CD14-positive monocyte (primary cell): Measurements from ENCODE around the gene ATMIN. TPM values are rescaled to one million over a fixed set of nuclear protein-coding genes. Genes with fewer than 3 reads are reported as not detected.

Experiments used
- DNase-seq, 3 donors: peaks; one replicate each; pipeline ENCODE4 v3.0.0-alpha.2; 2011 to 2022
- H2AFZ ChIP-seq: 2 replicates; pipeline ENCODE4 v1.6.0; 2012; ENCODE audit warnings: mild to moderate bottlenecking, low read depth, low read length, inconsistent platforms; ENCODE audit not compliant: insufficient read depth, poor library complexity, severe bottlenecking
- H3K27ac ChIP-seq, 2 donors: 1 replicate in 1 of 2; 2 replicates in 1 of 2; pipeline ENCODE4 v1.5.1; 2012 to 2013; ENCODE audit warnings: low read length in 2 of 2, control low read depth in 1 of 2, inconsistent platforms in 1 of 2, low read depth in 1 of 2, mild to moderate bottlenecking in 1 of 2
- H3K27me3 ChIP-seq, 2 donors: one replicate each; pipeline versions ENCODE4 v1.6.0 to v1.6.1; 2011 to 2013; ENCODE audit warnings: low read length in 2 of 2; ENCODE audit not compliant: control insufficient read depth in 2 of 2, insufficient read depth in 2 of 2
- H3K36me3 ChIP-seq, 2 donors: replicated peaks in 1 of 2; 1 replicate in 1 of 2; 2 replicates in 1 of 2; pipeline versions ENCODE4 v1.5.1 to v1.6.1; 2012 to 2013; ENCODE audit warnings: low read length in 2 of 2, control low read depth in 1 of 2, inconsistent platforms in 1 of 2, mild to moderate bottlenecking in 1 of 2; ENCODE audit not compliant: insufficient read depth in 2 of 2, control insufficient read depth in 1 of 2
- H3K4me1 ChIP-seq, 2 donors: 1 replicate in 1 of 2; 2 replicates in 1 of 2; pipeline versions ENCODE4 v1.5.1 to v1.6.1; 2012 to 2013; ENCODE audit warnings: low read length in 2 of 2, control low read depth in 1 of 2, inconsistent platforms in 1 of 2, mild to moderate bottlenecking in 1 of 2, moderate library complexity in 1 of 2; ENCODE audit not compliant: insufficient read depth in 2 of 2, control insufficient read depth in 1 of 2
- H3K4me2 ChIP-seq: replicated peaks from 2 replicates; pipeline ENCODE3; 2012; ENCODE audit warnings: low read length, moderate library complexity, mild to moderate bottlenecking; ENCODE audit not compliant: poor library complexity, severe bottlenecking; ENCODE audit errors: extremely low read depth
- H3K4me3 ChIP-seq, 3 experiments: fragments of 200-600 bp in 1 of 3; sonication (generic) in 1 of 3; replicated peaks in 1 of 3; 1 replicate in 2 of 3; 2 replicates in 1 of 3; pipeline ENCODE4 v1.5.1; 2011 to 2013; ENCODE audit warnings: low read length in 3 of 3, mild to moderate bottlenecking in 3 of 3, control low read depth in 2 of 3, low read depth in 2 of 3, inconsistent platforms in 1 of 3, moderate library complexity in 1 of 3
- H3K79me2 ChIP-seq: 2 replicates; pipeline ENCODE4 v1.6.0; 2012; ENCODE audit warnings: mild to moderate bottlenecking, control low read depth, inconsistent platforms, low read length, moderate library complexity; ENCODE audit not compliant: insufficient read depth
- H3K9ac ChIP-seq: 2 replicates; pipeline ENCODE4 v1.6.0; 2017; ENCODE audit warnings: low read length, mild to moderate bottlenecking; ENCODE audit not compliant: insufficient read depth, poor library complexity, severe bottlenecking
- H3K9me3 ChIP-seq, 2 donors: replicated peaks in 1 of 2; 1 replicate in 1 of 2; 2 replicates in 1 of 2; pipeline versions ENCODE4 v1.5.1 to v1.6.1; 2012 to 2013; ENCODE audit warnings: low read length in 2 of 2, control low read depth in 1 of 2; ENCODE audit not compliant: control insufficient read depth in 1 of 2, insufficient read depth in 1 of 2
- H4K20me1 ChIP-seq: 2 replicates; pipeline ENCODE4 v1.6.0; 2012; ENCODE audit warnings: mild to moderate bottlenecking, low read length, control low read depth, moderate library complexity; ENCODE audit not compliant: insufficient read depth
- H3K27ac Mint-ChIP-seq, 7 donors: one replicate each; pipeline ENCODE4 v1.8.0; 2020; ENCODE audit warnings: mild to moderate bottlenecking in 7 of 7, mixed read lengths in 7 of 7, moderate library complexity in 6 of 7, inconsistent platforms in 2 of 7
- H3K27me3 Mint-ChIP-seq, 3 donors: one replicate each; pipeline ENCODE4 v1.8.0; 2021 to 2022; ENCODE audit warnings: low read depth in 3 of 3, mild to moderate bottlenecking in 3 of 3, mixed read lengths in 3 of 3, moderate library complexity in 3 of 3, inconsistent platforms in 1 of 3
- H3K36me3 Mint-ChIP-seq, 2 donors: one replicate each; pipeline ENCODE4 v1.8.0; 2020; ENCODE audit warnings: mixed read lengths in 2 of 2, inconsistent platforms in 1 of 2, mild to moderate bottlenecking in 1 of 2
- H3K4me1 Mint-ChIP-seq: one replicate; pipeline ENCODE4 v1.8.0; 2020; ENCODE audit warnings: mild to moderate bottlenecking, mixed read lengths
- H3K4me3 Mint-ChIP-seq, 2 donors: one replicate each; pipeline ENCODE4 v1.8.0; 2020; ENCODE audit warnings: mild to moderate bottlenecking in 2 of 2, mixed read lengths in 2 of 2, moderate library complexity in 1 of 2
- H3K9me3 Mint-ChIP-seq, 7 donors: one replicate each; pipeline ENCODE4 v1.8.0; 2020 to 2022; ENCODE audit warnings: mixed read lengths in 7 of 7, mild to moderate bottlenecking in 6 of 7, moderate library complexity in 6 of 7, inconsistent platforms in 2 of 7
- CTCF ChIP-seq: fragments of 200-600 bp; IDR thresholded peaks from one replicate; pipeline ENCODE4 v1.8.0; 2022; ENCODE audit warnings: antibody characterized with exemption, mild to moderate bottlenecking
- WGBS: methylation state at CpG from one replicate; pipeline ENCODE4 v1.1.5; 2013; ENCODE audit warnings: missing lambda C conversion rate; ENCODE audit not compliant: insufficient coverage; 5-methylcytosine and 5-hydroxymethylcytosine counted together
- intact Hi-C, 2 donors: fragments of 100-400 bp; cut with micrococcal nuclease; formaldehyde crosslinking; loops; one replicate each; pipeline versions ENCODE4 v1.15.0 to v1.15.1; 2023
- polyA plus RNA-seq, 3 donors: library from polyadenylated mRNA; depleted of rRNA in 1 of 3; unstranded in 2 of 3; stranded (reverse) in 1 of 3; fragments of 300-500 nt in 2 of 3; fragments of >200 nt in 1 of 3; fragmentation: Illumina TruSeq in 2 of 3; gene quantifications; 1 replicate in 2 of 3; 2 replicates in 1 of 3; pipeline ENCODE4 v1.2.3, GENCODE V29; 2012 to 2021

ATMIN gene
- polyA plus RNA-seq, 3 donors: 10.9 to 17.6 (median 13.2) TPM

GRCh38 chr16:81095953-81096714, 60.5 kb downstream of the ATMIN start, which contains the start of gene GCSH:
TSS of gene GCSH (minus strand) at chr16:81096395. CDS start at chr16:81096278, 117 bp downstream.
- peak within 1 kb of the TSS; percentile 94 for H3K4me2 ChIP-seq
- Mint-ChIP-seq H3K36me3 (no peaks in the 10 kb centered on the region), H3K4me1 (peaks cover 15% of the 10 kb centered on the region), H3K27ac (peak within 1 kb of the TSS in 3 of 7 donors; percentile 33 to 78 (median 55)), H3K27me3 (peaks cover 15 to 17% (median 16%) of the 10 kb centered on the region in 3 donors), H3K9me3 (peaks cover 0 to 2% (median 0%) of the 10 kb centered on the region in 7 donors), H3K4me3 (peak within 1 kb of the TSS; percentile 76 to 89)
- peaks cover 9 to 16% of the 10 kb centered on the region in 2 donors for H3K4me1 ChIP-seq
- H3K27ac ChIP-seq: peak within 1 kb of the TSS in 1 of 2 donors; percentile 25
- DNase-seq: peak; percentile 97 to 98 (median 98)
- H4K20me1 ChIP-seq: no peaks in the 10 kb centered on the region
- 0% methylated on average over 51 of the region's 83 CpGs for WGBS
- intact Hi-C loops: loop anchor here (1.0 to 10.0 kb wide), 8 partner anchors 19 to 639 kb away; partner anchors contain the start of genes C16orf46 (in 2 of the 2), CENPN (in 2 of the 2), CMC2 (in 2 of the 2) and ATMIN (in 1 of the 2)
- peaks cover 0 to 7% of the 10 kb centered on the region in 2 donors for H3K27me3 ChIP-seq
- TF ChIP-seq CTCF: no peak
- no peaks in the 10 kb centered on the region for H3K79me2 ChIP-seq
- no peaks in the 10 kb centered on the region for H3K9me3 ChIP-seq
- H3K9ac ChIP-seq: peak within 1 kb of the TSS; percentile 64
- H2AFZ ChIP-seq: peak within 1 kb of the TSS; percentile 100
- H3K4me3 ChIP-seq: peak within 1 kb of the TSS; percentile 35 to 89 (median 44)
- H3K36me3 ChIP-seq: no peaks in the 10 kb centered on the region

GRCh38 chr16:81096715-81097208, 61.1 kb downstream of the ATMIN start:
- Histone ChIP-seq H3K9ac (no peak overlapping the region), H3K9me3 (no peaks in the 10 kb centered on the region), H3K27me3 (peaks cover 0 to 7% of the 10 kb centered on the region in 2 donors), H2AFZ (peak overlapping the region; percentile 64), H4K20me1 (no peaks in the 10 kb centered on the region), H3K79me2 (no peaks in the 10 kb centered on the region), H3K4me2 (peak overlapping the region; percentile 94), H3K4me3 (peak overlapping the region; percentile 6 to 58 (median 17)), H3K4me1 (peaks cover 9 to 16% of the 10 kb centered on the region in 2 donors), H3K36me3 (no peaks in the 10 kb centered on the region), H3K27ac (peak overlapping the region in 1 of 2 donors; percentile 25)
- no peak for TF ChIP-seq CTCF
- Mint-ChIP-seq H3K36me3 (no peaks in the 10 kb centered on the region), H3K4me1 (peaks cover 15% of the 10 kb centered on the region), H3K4me3 (peak overlapping the region; percentile 75 to 85), H3K9me3 (peaks cover 0 to 2% (median 0%) of the 10 kb centered on the region in 7 donors), H3K27me3 (peaks cover 16 to 17% (median 17%) of the 10 kb centered on the region in 3 donors), H3K27ac (peak overlapping the region in 2 of 7 donors; percentile 33 to 78)
- DNase-seq: no peak
- WGBS: 55% methylated on average over 7 of the region's 8 CpGs
- intact Hi-C loops: loop anchor here (1.0 to 10.0 kb wide), 8 partner anchors 19 to 638 kb away; partner anchors contain the start of genes C16orf46 (in 2 of the 2), CENPN (in 2 of the 2), CMC2 (in 2 of the 2) and ATMIN (in 1 of the 2)
